GM19351 (cell line): Measurements from ENCODE around the gene HDHD3.
A peak's percentile ranks its signal among the peaks of the same experiment; 100 is the strongest.
"Not testable (repeated sequence)": the region's sequence is repeated elsewhere in the genome, so short reads cannot be mapped to it uniquely, and the experiment has no call there.

Experiments
- ATAC-seq: cut with Tn5 transposase; IDR thresholded peaks from one replicate; pipeline ENCODE4 v1.9.1; 2021; ENCODE audit warnings: mild to moderate bottlenecking, moderate library complexity; ENCODE audit not compliant: unreplicated experiment

The HDHD3 gene

DNA sequence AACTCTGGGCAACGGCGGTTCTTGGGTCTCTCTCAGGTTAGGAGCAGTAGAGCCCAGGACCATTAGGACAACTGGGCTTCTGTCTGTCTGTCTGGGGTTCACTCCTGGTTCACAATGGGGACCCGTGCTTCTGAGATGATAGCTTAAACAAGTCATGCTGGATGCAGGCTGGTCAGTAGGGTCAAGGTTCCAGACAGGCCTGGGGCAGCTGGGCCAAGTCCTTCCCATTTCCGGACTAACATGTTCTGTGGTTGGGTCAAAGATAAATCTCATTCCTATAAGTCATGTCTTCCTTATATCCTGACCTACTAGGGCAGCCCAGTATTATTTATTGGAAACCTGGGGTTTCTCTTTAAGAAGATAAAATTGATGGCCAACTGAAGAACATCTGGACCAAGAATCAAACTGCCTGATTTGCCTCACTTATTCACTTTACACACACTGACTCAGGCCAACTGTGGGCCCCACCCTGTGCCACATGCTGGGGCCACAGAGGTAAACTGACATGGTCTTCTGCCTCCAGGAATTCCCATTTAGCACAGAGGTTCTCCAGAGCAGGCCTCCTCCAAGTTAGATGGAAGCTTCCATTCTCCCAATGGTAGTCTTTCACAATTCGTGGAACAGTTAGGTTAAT lies 8.3 kb downstream of the HDHD3 start:
- ATAC-seq, result no peak

DNA sequence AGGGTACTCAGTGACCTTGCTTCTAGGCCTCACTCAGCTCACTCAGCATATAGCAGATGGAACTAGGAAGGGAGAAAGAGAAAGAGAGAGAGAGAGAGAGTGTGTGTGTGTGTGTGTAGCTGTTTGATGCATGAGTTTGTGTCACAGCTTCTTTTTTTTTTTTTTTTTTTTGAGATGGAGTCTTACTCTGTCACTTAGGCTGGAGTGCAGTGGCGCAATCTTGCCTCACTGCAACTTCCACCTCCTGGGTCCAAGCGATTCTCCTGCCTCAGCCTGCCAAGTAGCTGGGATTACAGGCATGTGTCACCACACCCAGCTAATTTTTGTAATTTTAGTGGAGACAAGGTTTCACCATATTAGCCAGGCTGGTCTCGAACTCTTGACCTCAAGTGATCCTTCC lies 11.1 kb downstream of the HDHD3 start:
- ATAC-seq, result not testable (repeated sequence)

DNA sequence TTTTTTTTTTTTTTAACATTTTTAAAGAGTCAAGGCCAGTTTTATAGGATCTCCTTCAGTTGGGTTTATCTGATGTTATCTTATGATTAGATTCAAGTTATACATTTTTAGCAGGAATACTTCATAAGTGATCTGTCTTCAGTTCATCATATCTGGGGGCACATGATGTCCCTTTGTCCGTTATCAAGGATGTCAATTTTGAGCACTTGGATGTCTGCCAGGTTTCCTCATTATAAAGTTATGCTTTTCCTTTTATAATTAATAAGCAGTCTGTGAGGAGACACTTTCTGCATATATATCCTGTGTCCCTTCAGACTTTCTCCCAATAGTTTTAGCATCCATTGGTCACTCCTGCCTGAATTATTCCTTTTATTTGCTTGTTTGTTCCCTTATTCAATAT lies 11.8 kb downstream of the HDHD3 start:
- ATAC-seq, result no peak

DNA sequence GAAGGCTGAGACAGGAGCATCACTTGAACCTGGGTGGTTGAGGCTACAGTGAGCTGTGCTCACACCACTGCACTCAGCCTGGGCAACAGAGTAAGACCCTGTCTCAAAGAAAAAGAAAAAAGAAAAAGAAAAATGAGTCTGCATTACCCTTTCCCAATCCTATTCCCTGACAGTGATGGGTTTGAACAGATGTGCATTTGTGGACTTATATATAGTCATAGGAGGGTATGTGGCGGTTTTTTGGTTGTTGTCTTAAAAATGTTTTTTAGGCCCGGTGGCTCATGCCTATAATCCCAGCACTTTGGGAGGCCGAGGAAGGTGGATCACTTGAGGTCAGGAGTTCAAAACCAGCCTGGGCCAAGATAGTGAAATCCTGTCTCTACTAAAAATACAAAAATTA lies 13.4 kb downstream of the HDHD3 start:
- no peak for ATAC-seq

DNA sequence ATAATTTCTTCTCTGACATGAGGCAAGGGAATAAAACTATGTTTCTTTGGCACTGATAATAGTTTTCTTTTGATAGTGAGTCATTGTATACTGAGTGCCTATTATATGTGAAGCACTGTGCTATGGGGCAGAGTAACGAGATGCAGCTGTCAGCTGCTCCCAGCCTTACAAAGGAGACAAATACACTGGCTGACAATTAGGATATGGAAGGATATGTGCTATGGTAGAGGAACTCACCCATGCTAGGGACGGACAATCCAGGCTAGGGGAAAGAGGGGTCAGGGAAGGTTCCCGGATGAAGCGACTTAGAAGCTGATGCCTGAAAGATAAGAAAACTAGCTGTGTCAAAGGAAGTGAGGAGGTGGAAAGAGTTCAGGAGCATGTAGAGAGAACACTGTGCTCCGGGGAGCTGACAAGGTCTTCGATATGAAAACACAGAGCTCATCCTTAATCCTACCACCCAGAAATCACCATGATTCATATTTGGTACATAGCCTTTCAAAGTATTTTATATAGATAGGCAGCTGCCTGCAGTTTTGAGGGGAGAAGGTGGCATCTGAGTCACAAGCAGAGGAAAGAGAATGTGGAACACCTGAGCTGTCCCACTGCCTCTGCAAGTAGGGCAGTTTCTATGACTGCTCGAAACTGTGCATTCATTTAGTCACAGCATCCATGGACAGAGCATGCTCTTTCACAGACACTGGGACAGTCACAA lies 15.3 kb downstream of the HDHD3 start:
- no peak for ATAC-seq

DNA sequence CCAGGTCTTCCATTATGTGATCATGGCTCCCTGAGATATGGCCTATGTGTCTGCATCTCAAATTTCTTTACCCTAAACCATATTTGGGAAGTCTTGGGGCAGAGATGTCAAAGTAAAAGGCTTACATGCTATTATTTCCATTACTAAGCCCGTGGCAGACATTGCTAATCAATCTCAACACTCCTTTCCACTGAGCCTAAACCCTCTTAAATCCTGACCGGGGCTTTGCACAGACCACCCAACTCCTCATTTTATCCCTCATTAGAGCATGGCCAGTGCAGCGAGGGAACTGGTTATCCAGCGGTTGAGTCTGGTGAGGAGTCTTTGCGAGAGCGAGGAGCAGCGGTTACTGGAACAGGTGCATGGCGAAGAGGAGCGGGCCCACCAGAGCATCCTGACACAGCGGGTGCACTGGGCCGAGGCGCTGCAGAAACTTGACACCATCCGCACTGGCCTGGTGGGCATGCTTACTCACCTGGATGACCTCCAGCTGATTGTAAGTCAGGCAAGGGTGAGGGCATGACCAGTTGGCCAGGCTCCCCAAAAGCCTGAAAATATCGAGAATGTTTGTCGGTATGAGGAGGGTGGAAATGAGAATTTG lies 16.4 kb downstream of the HDHD3 start:
- no peak for ATAC-seq

DNA sequence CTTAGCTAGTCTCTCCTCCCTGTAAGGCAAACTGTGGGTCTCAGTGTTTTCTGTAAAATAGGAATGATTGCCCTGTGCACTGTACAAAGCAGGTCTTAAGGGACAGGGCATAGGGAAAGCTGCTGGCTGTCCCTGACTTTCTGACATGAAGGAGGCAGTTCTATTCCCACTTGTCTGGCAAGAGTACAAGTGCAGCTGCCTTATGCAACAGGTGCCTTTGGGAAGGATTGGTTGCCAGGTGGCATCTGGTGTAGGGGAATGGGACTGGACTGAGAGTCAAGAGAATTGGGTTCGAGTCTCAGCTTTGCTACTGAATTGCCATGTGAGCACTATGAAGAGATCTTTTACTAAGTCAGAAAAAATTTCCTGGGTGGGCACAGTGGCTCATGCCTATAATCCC lies 17.4 kb downstream of the HDHD3 start:
- ATAC-seq, result no peak

DNA sequence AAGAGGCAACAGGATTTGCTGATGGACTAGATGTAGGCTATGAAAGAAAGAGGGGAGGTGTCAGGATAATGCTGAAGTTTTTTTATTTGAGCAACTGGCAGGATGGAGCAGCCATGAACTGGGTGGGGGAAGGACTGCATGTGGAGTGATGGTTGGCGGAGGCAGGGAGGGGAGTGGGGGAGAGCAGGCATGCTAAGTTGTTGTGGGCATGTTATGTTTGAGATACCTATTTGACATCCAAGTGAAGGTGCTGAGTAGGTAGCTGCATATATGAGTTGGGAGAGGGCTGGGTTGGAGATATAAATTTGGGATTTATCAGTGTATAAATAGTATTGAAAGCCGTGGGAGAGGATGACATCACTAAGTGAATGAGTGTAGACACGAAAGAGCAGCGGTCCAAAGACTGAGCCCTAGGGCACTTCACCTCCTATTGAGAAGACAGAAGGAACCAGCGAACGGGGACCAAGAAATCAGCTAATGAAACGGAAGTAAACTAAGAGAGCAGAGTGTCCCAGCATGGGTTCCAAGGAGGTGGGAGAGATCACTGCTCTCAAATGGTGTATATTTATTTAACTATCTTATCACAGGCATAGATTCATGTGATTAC lies 20.0 kb downstream of the HDHD3 start:
- no peak for ATAC-seq

DNA sequence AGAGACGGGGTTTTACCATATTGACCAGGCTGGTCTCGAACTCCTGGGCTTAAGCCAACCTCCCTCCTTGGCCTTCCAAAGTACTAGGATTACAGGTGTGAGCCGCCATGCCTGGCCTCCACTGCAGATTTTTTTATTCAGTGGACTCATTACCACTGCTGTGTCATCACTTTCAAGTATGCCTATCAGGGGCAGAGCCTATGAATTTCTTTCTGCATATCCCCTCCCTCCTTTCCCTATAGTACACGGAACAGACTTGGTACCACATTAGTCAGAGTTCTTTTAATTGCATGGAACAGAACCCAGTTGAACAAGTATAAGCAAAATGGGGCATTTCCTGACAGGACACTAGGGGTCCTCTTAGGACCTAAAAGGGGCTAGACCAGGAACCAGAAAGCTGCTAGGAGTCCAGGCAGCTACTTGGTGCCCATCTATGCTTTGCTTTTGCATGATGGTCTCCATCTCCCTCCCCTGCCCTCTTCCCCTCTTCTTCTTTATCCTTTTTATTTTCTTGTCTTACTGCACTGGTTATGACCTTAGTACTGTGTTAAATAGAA lies 21.7 kb downstream of the HDHD3 start:
- no peak for ATAC-seq

DNA sequence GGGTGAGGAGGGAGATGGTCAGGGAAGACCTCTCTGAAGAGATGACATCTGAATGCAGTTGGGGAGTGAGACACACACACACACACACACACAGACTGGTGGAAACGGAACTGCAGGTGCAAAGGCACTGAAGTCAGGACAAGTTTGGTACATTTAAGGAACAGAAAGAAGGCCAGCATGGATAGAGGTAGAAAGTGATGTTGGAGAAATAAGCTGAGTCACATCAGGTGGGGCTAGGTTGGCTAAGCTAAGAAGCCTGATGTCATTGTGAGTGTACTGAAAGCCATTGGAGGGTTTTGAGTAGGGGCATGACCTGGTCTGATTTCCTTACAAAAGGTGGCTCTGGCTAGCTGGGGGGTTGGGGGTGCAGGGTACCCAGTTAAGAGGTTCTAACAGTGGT lies 24.4 kb downstream of the HDHD3 start:
- no peak for ATAC-seq

DNA sequence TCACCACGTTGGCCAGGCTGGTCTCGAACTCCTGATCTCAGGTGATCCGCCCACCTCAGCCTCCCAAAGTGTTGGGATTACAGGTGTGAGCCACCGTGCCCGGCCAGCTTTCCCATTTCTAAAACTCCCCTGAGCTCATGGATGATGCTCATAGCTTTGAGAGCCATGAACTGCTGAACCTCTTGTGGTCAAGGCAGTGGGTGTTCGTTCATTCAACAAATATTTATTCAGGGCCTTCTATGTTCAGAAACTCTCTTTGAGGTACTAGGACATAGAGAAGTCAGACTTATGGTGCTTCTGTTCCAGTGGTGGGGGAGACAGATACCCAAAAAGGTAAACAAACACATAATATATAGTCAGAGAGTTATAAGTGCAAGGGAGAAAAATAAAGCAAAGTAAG lies 24.8 kb downstream of the HDHD3 start:
- ATAC-seq, result no peak

DNA sequence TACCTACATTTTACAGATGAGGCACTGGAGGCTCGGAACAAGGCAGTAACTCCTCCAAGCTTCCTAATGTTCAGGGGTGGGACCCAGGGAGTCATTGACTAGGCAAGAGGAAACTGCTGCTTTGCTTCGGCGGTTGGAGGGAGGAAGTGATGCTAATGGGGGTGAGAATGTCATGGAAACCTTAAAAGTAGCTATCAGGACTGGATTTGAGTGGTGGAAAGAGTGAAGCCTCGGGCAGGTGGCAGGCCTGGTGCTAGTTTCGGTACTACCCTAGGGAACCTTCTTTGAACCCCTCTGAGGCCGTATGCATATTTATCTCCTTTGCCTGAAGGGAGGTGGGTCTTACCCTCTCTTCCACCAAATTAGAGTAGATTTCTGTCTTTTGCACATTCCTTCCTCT lies 25.8 kb downstream of the HDHD3 start:
- ATAC-seq, result no peak

DNA sequence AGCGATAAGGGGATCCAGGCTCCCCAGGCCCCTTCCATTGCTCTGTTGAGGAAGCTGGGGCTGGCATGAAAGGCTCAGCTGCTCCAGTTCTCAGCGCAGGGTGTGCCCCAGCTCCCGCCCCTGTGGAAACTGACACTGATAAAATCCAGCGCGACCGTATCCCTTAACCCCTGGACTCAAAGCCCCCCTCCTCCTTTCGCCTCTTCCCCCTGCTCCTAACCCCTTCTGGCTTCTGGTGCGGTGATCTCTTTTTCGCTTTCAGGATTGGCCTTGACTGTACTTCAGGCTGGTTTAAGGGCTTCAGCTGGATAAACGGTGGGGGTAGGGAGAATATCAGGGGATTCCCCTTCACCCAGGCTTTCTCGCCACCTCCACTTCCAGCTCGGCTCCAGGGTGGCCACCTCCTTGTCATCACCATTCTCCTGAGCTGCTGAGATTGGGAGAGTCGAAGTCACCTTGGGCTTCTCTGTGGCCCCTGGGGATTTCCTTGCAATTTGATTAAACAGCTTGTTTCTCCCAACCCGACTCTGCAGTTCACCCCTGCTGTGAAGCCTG lies 26.6 kb downstream of the HDHD3 start:
- peak; percentile 9 for ATAC-seq

DNA sequence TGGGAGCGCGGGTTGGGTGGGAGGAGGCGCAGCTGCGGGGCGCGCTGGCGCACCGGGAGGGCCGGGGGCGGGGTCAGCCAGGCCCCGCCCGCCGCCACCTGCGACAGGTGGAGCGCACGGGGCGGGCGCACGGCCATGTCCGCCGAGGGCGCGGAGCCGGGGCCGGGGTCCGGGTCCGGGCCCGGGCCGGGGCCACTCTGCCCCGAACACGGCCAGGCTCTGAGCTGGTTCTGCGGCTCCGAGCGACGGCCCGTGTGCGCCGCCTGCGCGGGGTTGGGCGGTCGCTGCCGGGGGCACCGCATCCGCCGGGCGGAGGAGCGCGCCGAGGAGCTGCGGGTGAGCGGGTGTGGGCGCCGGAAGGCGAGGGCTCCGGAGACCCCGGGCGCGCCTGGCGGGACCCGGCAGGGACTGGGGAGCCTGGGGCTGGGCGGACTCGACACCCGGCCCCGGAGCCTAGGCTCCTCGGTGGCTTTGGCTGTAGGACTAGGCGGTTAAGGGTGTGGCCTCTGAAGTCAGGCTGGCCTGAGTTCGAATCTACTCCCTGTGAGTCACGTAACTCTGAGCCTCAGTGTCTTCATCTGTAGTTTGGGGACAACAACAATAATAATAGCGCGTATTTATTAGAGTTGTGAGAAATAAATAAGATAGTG lies 27.2 kb downstream of the HDHD3 start, which contains the start of gene BSPRY:
Gene BSPRY (plus strand): TSS at position 97 of the 650 bp plus-strand sequence. CDS start 39 bp downstream, at position 136.
- peak; percentile 39 for ATAC-seq

DNA sequence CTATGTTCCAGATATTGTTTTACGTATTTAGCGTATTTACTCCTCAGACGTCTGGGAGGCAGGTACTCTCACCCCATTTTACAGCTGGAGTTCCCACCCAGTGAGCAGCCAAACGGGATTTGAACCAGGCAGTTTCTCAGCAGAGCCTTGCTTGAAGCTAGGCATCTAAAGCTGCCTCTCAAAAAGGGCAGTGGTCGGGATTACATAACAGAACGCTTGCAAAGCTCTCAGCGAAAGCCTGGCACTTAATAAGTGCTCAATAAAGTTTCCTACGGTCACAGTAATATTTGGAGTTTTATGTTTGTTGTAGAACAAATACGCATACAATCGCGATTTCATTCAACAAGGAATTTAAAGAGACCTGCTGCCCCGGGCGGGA lies 27.7 kb downstream of the HDHD3 start:
- ATAC-seq, result no peak

DNA sequence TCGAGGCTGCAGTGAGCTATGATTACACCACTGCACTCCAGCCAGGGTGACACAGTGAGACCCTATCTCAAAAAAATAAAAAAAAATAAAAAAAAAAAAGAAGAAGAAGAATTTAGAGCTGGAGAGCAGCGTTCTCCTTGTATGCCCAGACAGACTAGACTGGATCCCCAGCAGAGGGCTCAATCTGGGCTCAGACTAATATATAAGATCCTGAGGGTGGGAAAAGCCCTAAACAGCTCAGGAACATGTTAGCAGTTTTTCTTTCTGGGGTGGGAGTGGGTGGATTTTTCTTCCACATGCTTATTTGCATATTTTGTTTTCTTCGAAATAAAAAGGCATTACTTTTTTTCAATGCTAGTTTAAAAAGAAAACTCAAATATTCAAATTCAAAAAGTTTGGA lies 28.3 kb downstream of the HDHD3 start:
- no peak for ATAC-seq

DNA sequence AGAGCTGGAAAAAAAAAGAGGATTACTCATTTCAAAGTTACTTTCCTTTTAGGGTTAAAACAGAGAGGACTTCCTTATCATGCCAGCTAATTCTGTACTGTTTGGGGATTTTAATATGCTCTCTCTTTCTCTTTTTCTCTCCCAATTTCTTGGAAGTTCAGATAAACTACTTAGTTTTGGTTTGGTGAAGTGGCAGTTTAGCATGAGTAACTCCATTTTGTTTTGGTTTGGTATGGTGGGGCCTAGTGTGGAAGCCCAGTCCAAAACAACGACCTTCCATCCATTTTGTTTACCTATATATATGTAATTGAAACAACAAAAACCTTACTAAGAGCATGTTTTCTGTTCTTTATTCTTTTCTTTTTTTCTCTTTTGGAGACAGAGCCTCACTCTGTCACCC lies 31.1 kb downstream of the HDHD3 start:
- ATAC-seq, result no peak

DNA sequence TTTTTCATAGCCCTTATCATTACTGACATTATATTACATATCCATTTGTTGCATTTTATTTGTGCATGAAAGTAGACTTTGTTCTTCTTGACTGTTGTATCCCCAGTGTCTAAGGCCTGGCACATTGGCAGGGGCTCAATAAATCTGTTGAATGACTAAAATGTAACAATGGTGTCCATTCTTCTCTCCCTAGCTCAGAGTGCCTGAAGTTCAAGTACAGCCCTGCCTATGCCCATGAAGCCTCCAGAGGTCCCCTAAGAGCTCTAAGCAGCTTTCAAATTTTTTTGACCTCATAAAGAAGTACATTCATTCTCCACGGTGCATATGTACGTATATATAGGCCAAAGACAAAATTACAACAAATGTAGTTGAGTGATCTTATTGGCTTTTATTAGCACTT lies 31.6 kb downstream of the HDHD3 start:
- ATAC-seq, result no peak

DNA sequence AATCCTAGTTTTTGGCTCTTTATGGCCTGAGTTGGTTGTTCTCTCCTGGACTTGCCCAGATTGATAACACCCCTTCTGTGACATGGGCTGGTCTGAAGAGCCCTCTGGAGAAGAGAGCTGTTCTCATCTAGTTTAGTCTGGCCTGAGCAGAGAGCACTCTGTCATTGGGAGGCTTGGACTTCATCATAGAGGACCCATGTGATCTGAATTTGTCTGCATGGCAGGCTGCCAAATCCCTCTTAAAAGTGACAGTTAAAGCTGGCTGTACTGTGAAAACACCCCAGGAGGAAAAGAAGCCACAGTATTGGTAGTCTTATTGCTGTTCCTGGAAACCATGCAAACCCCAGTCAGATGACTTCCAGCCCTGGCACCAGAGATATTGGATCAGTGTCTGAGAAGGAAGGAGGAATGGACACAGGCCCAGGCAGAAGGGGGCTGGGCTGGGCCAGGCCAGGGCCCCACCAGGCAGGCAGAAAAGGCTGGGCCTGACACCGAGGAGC lies 33.0 kb downstream of the HDHD3 start:
- ATAC-seq, result no peak

DNA sequence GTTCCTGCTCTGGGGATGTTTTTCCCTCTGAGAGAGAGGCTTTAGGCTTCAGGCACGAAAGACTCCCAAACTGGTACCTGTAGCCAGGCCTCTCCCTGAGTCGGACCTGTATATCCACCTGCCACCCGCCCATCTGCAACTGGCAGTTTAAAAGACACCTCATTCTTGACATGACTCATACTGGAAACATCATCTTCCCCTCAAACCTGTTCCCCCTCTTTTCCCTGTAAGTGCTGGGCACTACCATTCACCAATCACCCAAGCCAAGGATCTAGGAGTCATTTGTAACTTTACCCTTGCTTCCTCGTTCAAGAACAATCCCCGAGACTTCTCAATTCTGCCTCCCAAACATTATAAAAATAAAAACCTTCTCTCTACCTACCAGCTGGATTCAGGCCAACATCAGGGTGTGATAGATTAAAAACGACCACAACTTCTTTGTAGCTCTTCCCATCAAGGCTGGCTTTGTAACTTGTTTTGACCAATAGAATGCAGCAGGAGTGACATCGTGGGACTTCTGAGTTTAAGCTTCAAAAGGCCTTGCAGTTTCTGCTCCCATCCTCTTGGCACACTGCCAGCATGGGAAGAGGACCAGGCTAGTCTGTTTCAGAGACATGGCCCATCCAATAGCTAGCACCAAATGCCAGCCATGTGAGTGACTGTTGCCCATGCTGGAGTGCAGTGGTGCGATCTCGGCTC lies 34.9 kb downstream of the HDHD3 start:
- no peak for ATAC-seq
